Measurements from ENCODE around the gene TRAF1.
A peak's percentile ranks its signal among the peaks of the same experiment; 100 is the strongest.

TRAF1 gene

GRCh38 chr9:120949290-120949689, 22.7 kb upstream of the TRAF1 start:
- DNase-seq (ENCODE audit: low read depth): no peak
- no peak overlapping the region for H3K4me3 ChIP-seq (ENCODE audit: low read length)
- TF ChIP-seq CTCF (conservative IDR thresholded peaks at IDR 0.05; ENCODE audit: low read length): no peak

- no peak for TF ChIP-seq CTCF (conservative IDR thresholded peaks at IDR 0.05; ENCODE audit: low read length)
- no peak for DNase-seq (ENCODE audit: low read depth)
- no peak overlapping the region for H3K4me3 ChIP-seq (ENCODE audit: low read length)
Measured at GRCh38 chr9:120948824-120949223, 22.2 kb upstream of the TRAF1 start.

- H3K4me3 ChIP-seq (ENCODE audit: low read length): no peak overlapping the region
- no peak for TF ChIP-seq CTCF (conservative IDR thresholded peaks at IDR 0.05; ENCODE audit: low read length)
- no peak for DNase-seq (ENCODE audit: low read depth)
Measured at GRCh38 chr9:120947222-120947621, 20.6 kb upstream of the TRAF1 start.

GRCh38 chr9:120946259-120946658, 19.7 kb upstream of the TRAF1 start:
- DNase-seq (ENCODE audit: low read depth): peak; percentile 59
- no peak for TF ChIP-seq CTCF (conservative IDR thresholded peaks at IDR 0.05; ENCODE audit: low read length)
- H3K4me3 ChIP-seq (ENCODE audit: low read length): no peak overlapping the region

DNA sequence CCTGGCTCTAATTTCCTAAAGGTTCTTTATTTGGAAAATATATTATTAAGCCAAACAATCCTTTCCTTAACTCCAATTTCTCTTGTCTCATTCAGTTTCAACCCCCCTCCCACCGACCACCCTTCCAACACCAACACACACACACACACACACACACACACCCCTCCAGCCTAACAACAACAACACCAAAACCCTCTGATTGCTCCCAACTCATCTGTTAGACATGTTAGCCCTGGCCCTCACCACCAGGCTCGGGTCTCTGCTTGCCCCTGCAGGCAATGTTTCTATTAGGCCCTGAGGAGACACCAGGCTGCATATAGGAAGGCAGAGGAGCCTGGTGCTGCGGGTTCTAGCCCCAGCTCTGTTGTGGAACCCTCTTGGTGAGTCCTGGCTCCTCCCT, 18.4 kb upstream of the TRAF1 start:
- no peak overlapping the region for H3K4me3 ChIP-seq (ENCODE audit: low read length)
- DNase-seq (ENCODE audit: low read depth): no peak
- no peak for TF ChIP-seq CTCF (conservative IDR thresholded peaks at IDR 0.05; ENCODE audit: low read length)

DNA sequence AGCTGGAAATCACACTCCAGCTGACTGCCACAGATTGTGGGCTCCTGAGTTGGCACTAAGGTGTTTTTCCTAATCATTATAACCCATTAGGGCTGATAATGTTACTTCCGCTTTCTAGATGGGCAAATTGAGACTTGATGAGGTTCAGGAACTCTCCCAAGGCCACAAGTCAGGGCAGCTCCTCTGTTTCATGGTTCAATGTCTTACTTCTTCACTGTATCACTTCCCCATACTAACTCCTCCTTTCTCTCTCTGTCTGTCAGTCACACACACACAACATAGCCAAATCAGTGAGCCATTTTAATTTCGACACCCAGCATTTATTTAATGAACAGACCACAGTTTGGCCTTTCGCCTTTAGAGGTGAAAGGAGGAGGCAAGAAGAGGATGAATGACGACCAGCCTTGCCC, 17.8 kb upstream of the TRAF1 start:
- TF ChIP-seq CTCF (conservative IDR thresholded peaks at IDR 0.05; ENCODE audit: low read length): no peak
- no peak for DNase-seq (ENCODE audit: low read depth)
- H3K4me3 ChIP-seq (ENCODE audit: low read length): no peak overlapping the region

- TF ChIP-seq CTCF (conservative IDR thresholded peaks at IDR 0.05; ENCODE audit: low read length): no peak
- peak; percentile 50 for DNase-seq (ENCODE audit: low read depth)
- no peak overlapping the region for H3K4me3 ChIP-seq (ENCODE audit: low read length)
Measured at GRCh38 chr9:120942186-120943001, 15.8 kb upstream of the TRAF1 start.
